Kidney (tissue), 14 donors: Measurements from ENCODE around the gene DPM2. TPM values are rescaled to one million over a fixed set of nuclear protein-coding genes. Genes with fewer than 3 reads are reported as not detected.

ENCODE experiments used
- DNase-seq, 5 donors: peaks; one replicate each; pipeline ENCODE4 v3.0.0-alpha.2; 2013 to 2020
- FAIRE-seq: peaks from 2 replicates; lab custom pipeline; 2012; peaks lifted over from hg19 to GRCh38; lab: Jason Lieb, UNC
- H3K27ac ChIP-seq, 2 donors: one replicate each; pipeline ENCODE4 v1.7.0; 2013; ENCODE audit warnings: low read depth in 2 of 2, low read length in 2 of 2, inconsistent platforms in 1 of 2
- H3K27me3 ChIP-seq: one replicate; pipeline ENCODE4 v1.7.1; 2013; ENCODE audit warnings: low read length, inconsistent platforms; ENCODE audit not compliant: control insufficient read depth, insufficient read depth
- H3K36me3 ChIP-seq, 3 donors: one replicate each; pipeline versions ENCODE4 v1.7.0 to v1.7.1; 2013; ENCODE audit warnings: low read length in 3 of 3, control low read depth in 1 of 3, inconsistent platforms in 1 of 3; ENCODE audit not compliant: insufficient read depth in 3 of 3, control insufficient read depth in 2 of 3
- H3K4me1 ChIP-seq, 3 donors: one replicate each; pipeline versions ENCODE4 v1.7.0 to v1.7.1; 2013; ENCODE audit warnings: low read length in 3 of 3, inconsistent platforms in 1 of 3, low read depth in 1 of 3; ENCODE audit not compliant: control insufficient read depth in 2 of 3, insufficient read depth in 2 of 3
- H3K4me3 ChIP-seq, 3 donors: one replicate each; pipeline versions ENCODE4 v1.7.0 to v1.8.1; 2013; ENCODE audit warnings: low read length in 3 of 3, control low read depth in 1 of 3, inconsistent platforms in 1 of 3
- H3K9ac ChIP-seq, 3 donors: one replicate each; pipeline versions ENCODE4 v1.7.0 to v1.7.1; 2013; ENCODE audit warnings: low read length in 3 of 3, control low read depth in 1 of 3, inconsistent platforms in 1 of 3
- H3K9me3 ChIP-seq, 3 donors: one replicate each; pipeline versions ENCODE4 v1.7.0 to v1.7.1; 2013; ENCODE audit warnings: low read length in 3 of 3, control low read depth in 1 of 3, inconsistent platforms in 1 of 3; ENCODE audit not compliant: control insufficient read depth in 2 of 3, insufficient read depth in 1 of 3
- CTCF ChIP-seq: IDR thresholded peaks from 3 replicates; pipeline ENCODE4 v1.5.1; 2012; ENCODE audit warnings: mild to moderate bottlenecking, moderate library complexity, borderline replicate concordance; ENCODE audit not compliant: insufficient read depth; ENCODE audit errors: extremely low read depth
- intact Hi-C: fragments of 100-400 bp; cut with DNase I; formaldehyde crosslinking; loops from one replicate; pipeline ENCODE4 v1.11.1; 2022
- polyA plus RNA-seq: library from polyadenylated mRNA; stranded (reverse); fragments of 350-450 nt; fragmentation: Illumina TruSeq; extraction: RNeasy Lipid Tissue Mini Kit (QIAGEN cat#74804); gene quantifications from one replicate; pipeline ENCODE4 v1.2.3, GENCODE V29; 2014; ENCODE audit warnings: low read depth, low replicate concordance; ENCODE audit not compliant: insufficient read depth
- total RNA-seq: library from RNA; stranded (reverse); fragmentation: NEBNext Ultra II Directional; extraction: Animal tissue kit (Norgen Biotek cat#: 25700); gene quantifications from one replicate; pipeline ENCODE4 v1.2.1, GENCODE V29; 2021
- donor health status: control.
- donor health status: control.
- donor health status: control.
- donor health status: control.
- donor health status: control.
- donor health status: DM: yes; HTN: yes; CAD: no.
- donor health status: Normal renal cell carcinoma (clear cell type).

DPM2 gene
- total and polyA plus RNA-seq, 2 donors from 2014 or later = 42.8 to 70.0 TPM

GRCh38 chr9:127887792-127888191 lies 49.9 kb downstream of the DPM2 start:
- DNase-seq = no peak
- TF ChIP-seq CTCF = no peak
- Histone ChIP-seq H3K27ac (no peak overlapping the region), H3K9me3 (peaks cover 0 to 2% (median 0%) of the 10 kb centered on the region in 3 donors), H3K9ac (no peak overlapping the region), H3K27me3 (no peaks in the 10 kb centered on the region), H3K4me1 (no peaks in the 10 kb centered on the region), H3K4me3 (no peak overlapping the region), H3K36me3 (peaks cover 6 to 22% (median 21%) of the 10 kb centered on the region in 3 donors)
- intact Hi-C loops = no loop called here
- FAIRE-seq = no peak

- Histone ChIP-seq H3K27ac (no peak overlapping the region), H3K4me3 (no peak overlapping the region), H3K36me3 (peaks cover 3 to 22% (median 21%) of the 10 kb centered on the region in 3 donors), H3K9me3 (no peaks in the 10 kb centered on the region), H3K9ac (no peak overlapping the region), H3K27me3 (no peaks in the 10 kb centered on the region), H3K4me1 (no peaks in the 10 kb centered on the region)
- DNase-seq = no peak
- intact Hi-C loops = no loop called here
- no peak for FAIRE-seq
- TF ChIP-seq CTCF = no peak
Measured at GRCh38 chr9:127886401-127886972, 51.2 kb downstream of the DPM2 start.

GRCh38 chr9:127885508-127886281 lies 52.0 kb downstream of the DPM2 start:
- no peaks in the 10 kb centered on the region for H3K27me3 ChIP-seq
- no peak overlapping the region for H3K9ac ChIP-seq
- intact Hi-C loops = no loop called here
- H3K4me1 ChIP-seq = no peaks in the 10 kb centered on the region
- no peak for DNase-seq
- H3K36me3 ChIP-seq = peaks cover 3 to 18% (median 17%) of the 10 kb centered on the region in 3 donors
- no peak overlapping the region for H3K27ac ChIP-seq
- H3K9me3 ChIP-seq = no peaks in the 10 kb centered on the region
- no peak for FAIRE-seq
- TF ChIP-seq CTCF = no peak
- no peak overlapping the region for H3K4me3 ChIP-seq

Other genes starting within 250 kb of the DPM2 start
- 2.9 TPM for gene CFAP157, start 230.9 kb downstream of the DPM2 start, total RNA-seq
- gene CFAP157, start 230.9 kb downstream of the DPM2 start, polyA plus RNA-seq = 0.41 TPM
- gene PTRH1, start 222.2 kb downstream of the DPM2 start, total RNA-seq = 20.5 TPM
- gene PTRH1, start 222.2 kb downstream of the DPM2 start, polyA plus RNA-seq = 41.3 TPM
- 0.72 TPM for gene TTC16, start 221.8 kb downstream of the DPM2 start, total RNA-seq
- gene TTC16, start 221.8 kb downstream of the DPM2 start, polyA plus RNA-seq = 0.32 TPM
- 12.7 TPM for gene TOR2A, start 202.6 kb downstream of the DPM2 start, total RNA-seq
- gene TOR2A, start 202.6 kb downstream of the DPM2 start, polyA plus RNA-seq = 14.5 TPM
- gene SH2D3C, start 159.2 kb downstream of the DPM2 start, total RNA-seq = 27.7 TPM
- gene SH2D3C, start 159.2 kb downstream of the DPM2 start, polyA plus RNA-seq = 13.7 TPM
- 93.5 TPM for gene CDK9, start 151.8 kb downstream of the DPM2 start, total RNA-seq
- 45.2 TPM for gene CDK9, start 151.8 kb downstream of the DPM2 start, polyA plus RNA-seq
- 77.2 TPM for gene FPGS, start 135.0 kb downstream of the DPM2 start, total RNA-seq
- gene FPGS, start 135.0 kb downstream of the DPM2 start, polyA plus RNA-seq = 44.0 TPM
- gene ENG, start 83.2 kb downstream of the DPM2 start, total RNA-seq = 135 TPM
- gene ENG, start 83.2 kb downstream of the DPM2 start, polyA plus RNA-seq = 158 TPM
- gene AK1, start 60.2 kb downstream of the DPM2 start, total RNA-seq = 77.9 TPM
- 185 TPM for gene AK1, start 60.2 kb downstream of the DPM2 start, polyA plus RNA-seq
- 74.6 TPM for gene ST6GALNAC6, start 38.3 kb downstream of the DPM2 start, total RNA-seq
- 75.0 TPM for gene ST6GALNAC6, start 38.3 kb downstream of the DPM2 start, polyA plus RNA-seq
- gene ST6GALNAC4, start 20.8 kb downstream of the DPM2 start, total RNA-seq = 31.4 TPM
- 31.6 TPM for gene ST6GALNAC4, start 20.8 kb downstream of the DPM2 start, polyA plus RNA-seq
- gene PIP5KL1, start 7.1 kb downstream of the DPM2 start, total RNA-seq = 3.0 TPM
- 4.3 TPM for gene PIP5KL1, start 7.1 kb downstream of the DPM2 start, polyA plus RNA-seq
- gene EEIG1, start 43.1 kb upstream of the DPM2 start, total RNA-seq = 75.9 TPM
- gene EEIG1, start 43.1 kb upstream of the DPM2 start, polyA plus RNA-seq = 34.3 TPM
- 12.3 TPM for gene NAIF1, start 129.5 kb upstream of the DPM2 start, total RNA-seq
- 9.7 TPM for gene NAIF1, start 129.5 kb upstream of the DPM2 start, polyA plus RNA-seq
- gene SLC25A25, start 130.4 kb upstream of the DPM2 start, total RNA-seq = 24.9 TPM
- 20.4 TPM for gene SLC25A25, start 130.4 kb upstream of the DPM2 start, polyA plus RNA-seq
- gene PTGES2, start 189.9 kb upstream of the DPM2 start, total RNA-seq = 64.1 TPM
- gene PTGES2, start 189.9 kb upstream of the DPM2 start, polyA plus RNA-seq = 117 TPM
- 198 TPM for gene LCN2, start 211.6 kb upstream of the DPM2 start, total RNA-seq
- gene LCN2, start 211.6 kb upstream of the DPM2 start, polyA plus RNA-seq = 8.2 TPM
- gene BBLN, start 222.4 kb upstream of the DPM2 start, total RNA-seq = 55.6 TPM
- gene BBLN, start 222.4 kb upstream of the DPM2 start, polyA plus RNA-seq = 192 TPM